H1 (cell line): ENCODE results near the gene POU2F1. TPM values are rescaled to one million over a fixed set of nuclear protein-coding genes. Genes with fewer than 3 reads are reported as not detected.

Experiments
- GABPA ChIP-seq: IDR thresholded peaks from 2 replicates; pipeline ENCODE4 v1.6.1; 2011; ENCODE audit warnings: mild to moderate bottlenecking, low read length, moderate library complexity, borderline replicate concordance; ENCODE audit not compliant: insufficient read depth
- KDM4A ChIP-seq: IDR thresholded peaks from one replicate; pipeline ENCODE4 v1.7.1; 2012; ENCODE audit warnings: low read depth, mild to moderate bottlenecking, moderate library complexity, low read length, inconsistent platforms; ENCODE audit not compliant: severe bottlenecking
- RAD21 ChIP-seq, 2 experiments: IDR thresholded peaks in 1 of 2; conservative IDR thresholded peaks in 1 of 2; 2 replicates each; pipeline ENCODE4 v1.6.1; 2011; ENCODE audit warnings: low read depth in 2 of 2, low read length in 2 of 2, improper control_type of control experiment in 1 of 2, inconsistent platforms in 1 of 2, mild to moderate bottlenecking in 1 of 2, moderate library complexity in 1 of 2
- SIN3A ChIP-seq, 2 experiments: IDR thresholded peaks in 1 of 2; conservative IDR thresholded peaks in 1 of 2; 2 replicates each; pipeline ENCODE4 v1.6.1; 2011 to 2012; ENCODE audit warnings: low read length in 2 of 2, improper control_type of control experiment in 1 of 2, low read depth in 1 of 2, mild to moderate bottlenecking in 1 of 2
- SIRT6 ChIP-seq: IDR thresholded peaks from one replicate; pipeline ENCODE4 v1.7.1; 2012; ENCODE audit warnings: low read length, inconsistent platforms
- polyA plus RNA-seq, 7 experiments: library from polyadenylated mRNA; depleted of rRNA in 3 of 7; stranded (reverse) in 5 of 7; unstranded in 2 of 7; fragments of >200 nt in 5 of 7; fragments of 200-250 nt in 2 of 7; gene quantifications; 1 replicate in 5 of 7; 2 replicates in 1 of 7; 4 replicates in 1 of 7; pipeline versions ENCODE4 v1.2.1 to v1.2.3, GENCODE V29; 2011 to 2013; ENCODE audit warnings: missing spikeins in 2 of 7, mixed read lengths in 2 of 7
- total RNA-seq: library from RNA; stranded (reverse); fragmentation: NEBNext Ultra II Directional; extraction: Animal tissue kit (Norgen Biotek cat#: 25700); gene quantifications from 2 replicates; pipeline ENCODE4 v1.2.1, GENCODE V29; 2021

POU2F1 gene
- total and polyA plus RNA-seq, 2 of the 8 experiments (the other 6 are each of a cell fraction or from before 2014, with no cell fraction given), result 37.0 to 57.2 TPM

DNA sequence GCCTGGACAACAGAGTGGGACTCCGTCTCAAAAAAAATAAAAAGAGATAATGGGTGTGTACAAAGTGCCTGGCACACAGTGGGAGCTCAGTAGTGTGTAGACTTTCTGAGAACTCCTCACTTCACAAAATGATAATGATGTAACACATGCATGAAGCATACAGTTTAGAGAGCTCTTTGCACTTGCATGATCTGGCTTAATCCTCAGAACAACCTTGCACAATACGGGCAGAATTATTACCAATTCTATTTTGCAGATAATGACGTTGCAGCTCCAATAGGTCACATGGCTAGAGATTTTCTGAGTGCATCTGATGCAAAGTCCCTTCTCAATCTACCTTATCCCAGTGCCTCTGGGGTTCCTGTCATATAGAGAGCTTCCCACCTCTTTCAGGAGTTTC, 226.3 kb downstream of the POU2F1 start (continued):
- TF ChIP-seq GABPA, result no peak
- no peak for TF ChIP-seq SIN3A (conservative IDR thresholded peaks at IDR 0.05 in 1 of 2, IDR thresholded peaks at IDR 0.05 in 1 of 2; ENCODE audit: low read depth in 1 of 2, low read length in 2 of 2)
- TF ChIP-seq SIRT6, result no peak
- TF ChIP-seq RAD21 (IDR thresholded peaks at IDR 0.05 in 1 of 2, conservative IDR thresholded peaks at IDR 0.05 in 1 of 2; ENCODE audit: low read depth in 2 of 2, low read length in 2 of 2), result no peak
- TF ChIP-seq KDM4A, result no peak
